ENCODE results near the gene DPP6.
A peak's percentile ranks its signal among the peaks of the same experiment; 100 is the strongest.

Gene DPP6

DNA sequence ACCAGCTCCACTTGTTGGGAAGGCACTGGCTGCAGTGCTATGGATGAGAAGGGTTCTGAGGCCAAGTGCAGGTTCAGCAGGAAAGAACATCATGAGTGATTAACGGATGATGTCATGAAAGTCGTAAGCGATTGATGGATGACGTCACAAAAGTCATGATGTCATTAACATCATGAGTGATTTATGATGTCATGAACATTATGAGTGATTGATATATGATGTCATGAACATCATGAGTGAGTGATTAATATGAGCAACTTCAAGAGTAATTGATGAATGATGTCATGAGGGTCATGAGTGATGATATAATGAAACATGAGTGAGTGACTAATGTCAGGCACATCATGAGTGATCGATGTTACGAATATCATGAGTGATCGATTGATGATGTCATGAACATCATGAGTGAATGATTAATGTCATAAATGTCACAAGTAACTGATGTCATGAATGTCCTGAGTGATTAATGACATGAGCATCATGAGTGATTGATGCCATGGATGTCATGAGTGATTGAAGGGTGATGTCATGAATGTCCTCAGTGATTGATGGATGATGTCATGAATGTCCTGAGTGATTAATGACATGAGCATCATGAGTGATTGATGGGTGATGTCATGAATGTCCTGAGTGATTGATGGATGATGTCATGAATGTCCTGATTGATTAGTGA lies 765.2 kb downstream of the DPP6 start:
- no peak for DNase-seq (ENCODE audit: low spot score)

GRCh38 chr7:154827007-154827406 lies 774.8 kb downstream of the DPP6 start:
- no peak for DNase-seq (ENCODE audit: low spot score)

- peak; percentile 22 for DNase-seq (ENCODE audit: low spot score)
Observed at GRCh38 chr7:154832557-154833138, 780.5 kb downstream of the DPP6 start.

GRCh38 chr7:154836021-154836448 lies 783.8 kb downstream of the DPP6 start:
- no peak for DNase-seq (ENCODE audit: low spot score)

DNA sequence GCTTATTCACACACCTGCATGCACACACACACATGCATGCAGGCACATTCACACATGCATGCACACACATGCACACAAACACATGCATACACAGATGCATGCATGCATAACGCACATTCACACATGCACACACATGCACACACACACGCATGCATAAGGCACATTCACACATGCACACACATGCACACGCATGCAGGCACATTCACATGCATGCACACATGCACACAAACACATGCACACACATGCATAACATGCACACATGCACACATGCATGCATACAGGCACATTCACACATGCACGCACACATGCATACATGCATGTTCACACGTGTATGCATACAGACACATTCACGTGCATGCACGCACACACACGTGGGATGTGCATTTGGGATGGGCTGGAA lies 784.9 kb downstream of the DPP6 start:
- no peak for DNase-seq (ENCODE audit: low spot score)

DNA sequence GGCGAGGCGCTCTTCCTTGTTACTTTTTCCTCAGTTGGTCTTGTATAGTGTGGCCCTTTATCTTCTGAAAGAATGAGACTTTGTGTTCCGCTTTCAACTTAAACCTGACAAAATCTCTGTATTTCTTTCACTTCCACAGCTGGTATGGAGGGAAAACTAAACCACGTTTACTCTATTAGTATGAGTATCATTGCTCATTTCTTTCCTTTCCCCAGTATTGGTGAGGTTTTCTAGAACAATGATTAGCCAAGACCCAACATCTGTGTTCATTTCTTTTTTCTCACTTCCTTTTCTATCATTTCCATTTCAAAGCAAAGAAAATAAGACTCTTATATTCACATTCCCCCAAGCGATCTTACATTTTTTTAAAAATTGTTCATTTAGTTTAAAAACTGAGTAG lies 785.4 kb downstream of the DPP6 start:
- no peak for DNase-seq (ENCODE audit: low spot score)

DNA sequence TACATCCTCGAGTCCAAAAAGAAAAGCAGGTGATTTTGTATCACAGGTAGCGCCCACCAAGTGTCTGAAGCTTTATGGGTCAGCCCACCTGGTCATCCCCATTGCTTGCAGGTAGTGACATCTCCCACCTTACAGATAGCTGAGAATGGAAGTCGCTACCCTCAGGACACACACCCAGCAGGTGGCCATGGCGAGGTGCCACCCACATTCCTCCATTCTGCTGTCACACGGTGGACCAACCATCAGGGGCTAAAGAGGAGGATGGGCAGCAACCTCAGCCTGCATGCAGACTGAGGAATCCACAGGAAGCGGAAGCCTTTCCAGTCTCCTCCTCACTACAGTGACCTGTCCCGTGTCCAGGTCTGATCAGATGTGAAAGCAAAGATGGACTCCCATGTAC lies 787.9 kb downstream of the DPP6 start:
- no peak for DNase-seq (ENCODE audit: low spot score)

DNA sequence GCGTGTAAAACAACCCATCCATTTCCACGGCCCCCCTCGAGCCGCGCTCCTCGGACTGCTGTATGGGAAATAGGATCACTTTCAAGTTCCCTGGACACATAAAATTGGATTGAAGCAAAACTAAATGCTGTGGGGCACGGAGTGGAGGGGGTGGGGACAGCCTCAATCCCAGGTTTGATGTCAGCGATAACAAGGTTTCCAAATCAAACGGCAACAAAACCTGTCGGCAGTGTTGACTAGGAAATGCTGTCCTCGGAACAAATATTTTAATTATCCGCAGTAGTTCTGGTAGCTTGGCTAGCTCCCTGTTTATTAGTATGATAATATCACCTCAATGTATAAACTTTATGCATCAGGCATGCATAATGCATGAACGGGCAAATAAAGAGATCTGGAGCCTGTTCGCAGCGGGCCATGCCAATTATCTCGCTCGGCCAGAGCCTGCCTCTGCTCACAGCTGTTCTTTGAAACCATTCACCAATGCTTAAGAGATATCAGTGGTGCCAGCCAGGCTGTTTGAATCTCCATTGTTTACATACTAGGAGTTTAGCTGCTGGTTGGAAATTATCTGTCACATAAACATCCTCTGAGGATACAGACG lies 789.6 kb downstream of the DPP6 start:
- DNase-seq (ENCODE audit: low spot score), result no peak

DNA sequence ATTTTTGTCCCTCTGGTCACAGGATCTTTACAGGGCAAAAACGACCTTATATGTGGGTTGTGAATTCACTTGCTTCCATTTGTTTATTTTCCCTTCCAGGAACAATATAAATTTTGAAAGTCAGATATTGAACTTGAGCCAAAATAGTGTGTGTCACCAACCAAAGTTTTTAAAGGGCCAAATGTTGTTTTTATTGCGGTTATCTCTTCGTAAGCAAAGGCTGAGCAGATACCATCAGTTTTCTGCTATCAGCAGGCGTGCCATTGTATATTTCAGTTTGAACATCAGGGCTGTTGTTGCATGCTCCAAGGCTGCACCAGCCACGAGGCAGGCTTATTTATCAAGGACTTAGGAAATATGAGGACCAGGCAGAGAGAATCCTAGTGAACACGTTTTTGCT lies 790.4 kb downstream of the DPP6 start:
- DNase-seq (ENCODE audit: low spot score), result no peak

DNA sequence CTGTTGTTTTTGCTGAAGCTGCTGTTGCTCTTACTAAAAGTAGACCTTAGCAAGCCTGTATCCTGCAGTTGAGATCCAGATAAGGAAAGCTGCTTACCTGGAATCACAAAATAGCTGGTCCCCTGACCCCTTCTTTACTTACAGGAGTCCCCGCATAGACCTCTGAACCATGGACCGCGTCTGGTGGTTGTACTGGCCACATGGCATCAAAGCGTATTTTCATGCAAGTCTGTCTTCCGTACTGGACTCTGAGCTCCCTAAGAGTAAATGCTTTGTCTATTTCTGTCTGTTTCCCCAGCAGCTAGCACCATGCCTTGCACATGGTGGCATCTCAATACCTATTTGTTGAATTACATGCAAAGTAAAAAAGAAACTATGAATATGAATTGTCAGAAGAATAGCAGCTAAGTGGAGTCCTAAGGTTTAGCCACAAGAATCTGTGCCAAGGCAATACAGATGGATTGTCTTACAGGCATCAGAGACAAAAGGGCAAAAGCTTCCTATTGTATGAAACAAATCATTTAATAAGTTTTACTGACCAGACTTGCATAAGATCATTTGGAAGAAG lies 791.6 kb downstream of the DPP6 start:
- DNase-seq (ENCODE audit: low spot score), result no peak

DNA sequence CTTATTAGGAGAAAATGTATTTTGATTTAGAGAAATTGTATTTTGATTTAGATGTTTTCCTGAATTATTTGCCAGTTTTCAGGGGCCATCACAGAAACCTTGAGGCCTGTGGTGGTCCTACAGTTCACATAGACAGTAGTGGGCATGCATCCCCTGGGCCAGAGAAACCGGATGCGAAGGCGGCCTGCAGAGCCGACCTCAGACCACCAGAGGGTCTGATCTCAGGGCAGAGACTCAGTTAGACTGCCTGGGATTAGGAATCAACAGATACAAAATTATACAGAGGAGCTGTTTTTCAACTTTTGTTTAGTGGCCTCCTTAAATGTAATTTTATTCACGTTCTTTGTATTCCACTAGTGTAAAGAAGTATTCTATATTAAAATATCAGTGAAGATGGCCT lies 792.3 kb downstream of the DPP6 start:
- DNase-seq (ENCODE audit: low spot score), result no peak

GRCh38 chr7:154844955-154845354 lies 792.8 kb downstream of the DPP6 start:
- DNase-seq (ENCODE audit: low spot score), result no peak

- DNase-seq (ENCODE audit: low spot score), result no peak
Observed at GRCh38 chr7:154848464-154848863, 796.3 kb downstream of the DPP6 start.

- DNase-seq (ENCODE audit: low spot score), result no peak
Observed at GRCh38 chr7:154852205-154852604, 800.0 kb downstream of the DPP6 start.

- no peak for DNase-seq (ENCODE audit: low spot score)
Observed at GRCh38 chr7:154853063-154853726, 801.0 kb downstream of the DPP6 start.

GRCh38 chr7:154853727-154854095 lies 801.5 kb downstream of the DPP6 start:
- DNase-seq (ENCODE audit: low spot score), result no peak

- no peak for DNase-seq (ENCODE audit: low spot score)
Observed at GRCh38 chr7:154854836-154855235, 802.6 kb downstream of the DPP6 start.

GRCh38 chr7:154855366-154855765 lies 803.2 kb downstream of the DPP6 start:
- no peak for DNase-seq (ENCODE audit: low spot score)

- no peak for DNase-seq (ENCODE audit: low spot score)
Observed at GRCh38 chr7:154856733-154857132, 804.5 kb downstream of the DPP6 start.

- DNase-seq (ENCODE audit: low spot score), result no peak
Observed at GRCh38 chr7:154857240-154857639, 805.0 kb downstream of the DPP6 start.

DNA sequence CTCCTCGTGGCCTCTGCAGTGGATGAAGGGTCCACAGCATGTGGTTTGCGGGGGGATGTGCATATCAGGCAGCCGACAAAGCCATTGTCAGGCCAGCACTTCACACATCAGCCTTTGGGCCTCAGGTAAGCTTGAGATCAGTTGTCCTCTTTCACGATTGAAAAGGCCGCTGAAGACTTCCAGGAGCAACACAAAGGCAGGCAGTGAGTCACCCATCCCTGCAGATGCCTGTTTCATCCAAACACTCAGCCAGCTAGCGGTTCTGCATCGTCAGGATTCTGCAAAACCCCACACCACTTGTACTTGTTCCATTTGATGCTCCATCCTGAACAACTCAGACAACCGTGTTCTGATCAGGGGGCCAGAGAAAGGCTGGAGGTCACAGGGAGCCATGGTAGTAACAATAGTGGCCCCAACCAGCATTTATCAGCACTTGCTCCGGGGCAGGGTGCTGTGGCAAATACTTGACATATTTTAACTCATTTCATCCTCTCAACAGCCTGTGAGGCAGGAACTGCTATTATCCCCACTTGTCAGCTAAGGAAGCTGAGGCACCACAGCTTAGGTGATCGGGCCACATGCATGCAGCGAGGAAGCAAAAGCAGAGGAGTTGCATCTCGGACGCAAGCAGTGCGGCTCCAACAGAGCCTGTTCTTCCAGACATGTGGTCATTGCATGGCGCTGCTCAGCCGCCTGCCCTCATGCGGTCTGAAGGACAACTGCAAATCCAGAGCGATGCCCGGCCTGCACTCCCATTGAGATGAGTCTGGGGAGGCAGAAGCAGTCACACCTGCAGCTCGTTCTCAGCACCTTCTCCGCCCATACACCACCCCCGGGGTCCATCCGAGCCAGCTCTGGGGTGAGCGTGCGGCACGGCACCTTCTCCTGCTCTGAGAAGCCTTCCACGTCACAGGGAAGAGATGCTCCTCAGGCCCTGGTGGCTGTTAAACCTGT lies 805.8 kb downstream of the DPP6 start:
- no peak for DNase-seq (ENCODE audit: low spot score)

Measured in cerebellar cortex (tissue), 1 donor.